ENCODE results near the gene EID2.

Gene EID2

DNA sequence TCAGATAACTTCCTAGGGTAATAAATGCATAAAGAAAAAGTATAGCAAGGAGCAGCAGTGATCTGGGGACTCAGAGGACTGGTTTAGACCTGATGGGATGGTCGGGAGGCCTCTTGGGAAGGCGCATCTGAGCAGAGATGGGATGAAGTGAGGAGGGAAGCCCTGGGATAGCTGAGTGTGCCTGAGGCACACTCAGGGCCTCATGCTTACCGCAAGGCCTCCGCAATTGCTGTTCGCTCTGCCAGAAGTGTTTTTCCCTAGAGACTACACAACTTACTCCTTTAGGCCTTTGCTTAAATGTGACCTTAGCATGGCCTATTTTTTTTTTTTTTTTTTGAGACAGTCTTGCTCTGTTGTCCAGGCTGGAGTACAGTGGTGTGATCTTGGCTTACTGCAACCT, 45.3 kb downstream of the EID2 start:
- Histone ChIP-seq H4K8ac (ENCODE audit: low read length) (no peak overlapping the region), H3K18ac (ENCODE audit: low read depth in 1 of 2, low read length in 2 of 2) (no peak overlapping the region), H3K27ac (ENCODE audit: low read length, poor library complexity, severe bottlenecking) (no peak overlapping the region), H3K4ac (ENCODE audit: low read depth in 1 of 2, low read length in 2 of 2) (no peak overlapping the region), H3K27me3 (ENCODE audit: control insufficient read depth in 1 of 2, insufficient read depth in 1 of 2, low read length in 2 of 2) (peaks cover 32 to 41% of the 10 kb centered on the region in 2 experiments), H3K4me1 (ENCODE audit: control insufficient read depth, insufficient read depth, low read depth, low read length) (peaks cover 18% of the 10 kb centered on the region), H2AK5ac (ENCODE audit: low read length, severe bottlenecking) (no peak overlapping the region), H2BK12ac (ENCODE audit: low read length in 2 of 2) (no peak overlapping the region), H3K23ac (ENCODE audit: low read length in 2 of 2) (no peak overlapping the region), H2BK15ac (ENCODE audit: low read depth, poor library complexity, severe bottlenecking) (no peak overlapping the region), H3K4me2 (ENCODE audit: low read length, poor library complexity, severe bottlenecking) (no peak overlapping the region), H3K79me1 (replicated peaks; ENCODE audit: low read length, poor library complexity, severe bottlenecking) (no peaks in the 10 kb centered on the region), H2BK120ac (ENCODE audit: low read depth, low read length) (no peak overlapping the region), H3K4me3 (ENCODE audit: insufficient read depth in 1 of 2, low read depth in 1 of 2, low read length in 2 of 2) (no peak overlapping the region), H3K36me3 (ENCODE audit: control insufficient read depth in 1 of 2, insufficient read depth in 2 of 2, low read depth in 1 of 2, low read length in 2 of 2) (peaks cover 20 to 23% of the 10 kb centered on the region in 2 experiments), H3K9me3 (ENCODE audit: control insufficient read depth, low read length) (no peaks in the 10 kb centered on the region), H4K91ac (ENCODE audit: low read length) (no peak overlapping the region), H3K14ac (ENCODE audit: low read length in 2 of 2) (no peak overlapping the region), H2BK5ac (ENCODE audit: low read depth, low read length, poor library complexity, severe bottlenecking) (no peak overlapping the region), H3K9ac (ENCODE audit: low read length) (no peak overlapping the region), H2AFZ (ENCODE audit: low read depth, low read length) (no peak overlapping the region)
- 90% methylated on average over 2 of the region's 5 CpGs for WGBS
- no peak for DNase-seq

DNA sequence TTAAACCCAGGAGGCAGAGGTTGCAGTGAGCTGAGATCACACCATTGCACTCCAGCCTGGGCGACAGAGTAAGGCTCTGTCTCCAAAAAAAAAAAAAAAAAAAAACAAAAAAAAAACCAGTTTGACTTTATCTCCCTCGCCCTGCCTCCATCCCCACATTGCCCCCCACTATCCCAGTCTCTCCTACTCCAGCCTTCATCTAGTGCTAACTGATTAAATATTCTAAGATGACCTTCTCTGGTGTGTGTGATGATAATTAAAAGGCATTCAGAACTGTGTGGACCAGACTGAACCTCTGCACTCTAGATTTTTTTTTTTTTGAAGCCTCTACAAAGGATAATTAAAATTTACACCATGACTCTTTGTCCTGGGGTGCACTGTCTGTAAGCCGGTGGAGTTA, 47.2 kb downstream of the EID2 start:
- peaks cover 14 to 24% of the 10 kb centered on the region in 2 experiments for H3K27me3 ChIP-seq (ENCODE audit: control insufficient read depth in 1 of 2, insufficient read depth in 1 of 2, low read length in 2 of 2)
- H2BK5ac ChIP-seq (ENCODE audit: low read depth, low read length, poor library complexity, severe bottlenecking): no peak overlapping the region
- H3K79me1 ChIP-seq (replicated peaks; ENCODE audit: low read length, poor library complexity, severe bottlenecking): peaks cover 9% of the 10 kb centered on the region
- DNase-seq: no peak
- no peak overlapping the region for H3K9ac ChIP-seq (ENCODE audit: low read length)
- no peak overlapping the region for H3K4ac ChIP-seq (ENCODE audit: low read depth in 1 of 2, low read length in 2 of 2)
- no peak overlapping the region for H2AK5ac ChIP-seq (ENCODE audit: low read length, severe bottlenecking)
- no peak overlapping the region for H3K18ac ChIP-seq (ENCODE audit: low read depth in 1 of 2, low read length in 2 of 2)
- peaks cover 2% of the 10 kb centered on the region for H3K4me1 ChIP-seq (ENCODE audit: control insufficient read depth, insufficient read depth, low read depth, low read length)
- no peak overlapping the region for H3K4me3 ChIP-seq (ENCODE audit: insufficient read depth in 1 of 2, low read depth in 1 of 2, low read length in 2 of 2)
- WGBS: 93% methylated on average over 1 of the region's 3 CpGs
- no peak overlapping the region for H3K4me2 ChIP-seq (ENCODE audit: low read length, poor library complexity, severe bottlenecking)
- H3K27ac ChIP-seq (ENCODE audit: low read length, poor library complexity, severe bottlenecking): no peak overlapping the region
- no peak overlapping the region for H2BK12ac ChIP-seq (ENCODE audit: low read length in 2 of 2)
- no peak overlapping the region for H3K23ac ChIP-seq (ENCODE audit: low read length in 2 of 2)
- H4K8ac ChIP-seq (ENCODE audit: low read length): no peak overlapping the region
- H3K9me3 ChIP-seq (ENCODE audit: control insufficient read depth, low read length): no peaks in the 10 kb centered on the region
- H2BK120ac ChIP-seq (ENCODE audit: low read depth, low read length): no peak overlapping the region
- H2AFZ ChIP-seq (ENCODE audit: low read depth, low read length): no peak overlapping the region
- H3K36me3 ChIP-seq (ENCODE audit: control insufficient read depth in 1 of 2, insufficient read depth in 2 of 2, low read depth in 1 of 2, low read length in 2 of 2): peaks cover 38 to 41% of the 10 kb centered on the region in 2 experiments
- no peak overlapping the region for H2BK15ac ChIP-seq (ENCODE audit: low read depth, poor library complexity, severe bottlenecking)
- H3K14ac ChIP-seq (ENCODE audit: low read length in 2 of 2): no peak overlapping the region
- H4K91ac ChIP-seq (ENCODE audit: low read length): no peak overlapping the region

DNA sequence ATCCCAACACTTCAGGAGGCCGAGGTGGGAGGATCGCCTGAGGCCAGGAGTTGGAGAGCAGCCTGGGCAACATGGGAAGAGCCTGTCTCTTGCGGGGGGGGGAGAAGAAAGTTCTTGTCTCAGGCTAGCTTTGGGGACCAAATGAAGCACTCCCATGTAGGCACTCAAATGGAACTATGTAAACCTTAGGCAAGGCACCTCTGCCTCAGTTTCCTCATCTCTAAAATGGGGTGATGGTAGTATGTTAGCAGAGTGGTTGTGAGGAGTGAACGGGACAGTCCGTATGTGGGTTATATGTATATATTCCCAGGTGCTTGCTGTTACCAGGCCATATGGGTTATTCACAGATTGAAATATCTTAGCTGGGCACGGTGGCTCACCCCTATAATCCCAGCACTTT, 47.7 kb downstream of the EID2 start:
- Histone ChIP-seq H4K91ac (ENCODE audit: low read length) (no peak overlapping the region), H3K23ac (ENCODE audit: low read length in 2 of 2) (no peak overlapping the region), H3K9me3 (ENCODE audit: control insufficient read depth, low read length) (no peaks in the 10 kb centered on the region), H3K27me3 (ENCODE audit: control insufficient read depth in 1 of 2, insufficient read depth in 1 of 2, low read length in 2 of 2) (peaks cover 8 to 18% of the 10 kb centered on the region in 2 experiments), H3K79me1 (replicated peaks; ENCODE audit: low read length, poor library complexity, severe bottlenecking) (peaks cover 9% of the 10 kb centered on the region), H3K9ac (ENCODE audit: low read length) (no peak overlapping the region), H2BK120ac (ENCODE audit: low read depth, low read length) (no peak overlapping the region), H3K18ac (ENCODE audit: low read depth in 1 of 2, low read length in 2 of 2) (no peak overlapping the region), H3K4me2 (ENCODE audit: low read length, poor library complexity, severe bottlenecking) (no peak overlapping the region), H3K27ac (ENCODE audit: low read length, poor library complexity, severe bottlenecking) (no peak overlapping the region), H3K14ac (ENCODE audit: low read length in 2 of 2) (no peak overlapping the region), H2AK5ac (ENCODE audit: low read length, severe bottlenecking) (no peak overlapping the region), H3K4me1 (ENCODE audit: control insufficient read depth, insufficient read depth, low read depth, low read length) (no peaks in the 10 kb centered on the region), H3K4me3 (ENCODE audit: insufficient read depth in 1 of 2, low read depth in 1 of 2, low read length in 2 of 2) (no peak overlapping the region), H2BK15ac (ENCODE audit: low read depth, poor library complexity, severe bottlenecking) (no peak overlapping the region), H2AFZ (ENCODE audit: low read depth, low read length) (no peak overlapping the region), H4K8ac (ENCODE audit: low read length) (no peak overlapping the region), H3K4ac (ENCODE audit: low read depth in 1 of 2, low read length in 2 of 2) (no peak overlapping the region), H2BK12ac (ENCODE audit: low read length in 2 of 2) (no peak overlapping the region), H3K36me3 (ENCODE audit: control insufficient read depth in 1 of 2, insufficient read depth in 2 of 2, low read depth in 1 of 2, low read length in 2 of 2) (peaks cover 40 to 45% of the 10 kb centered on the region in 2 experiments), H2BK5ac (ENCODE audit: low read depth, low read length, poor library complexity, severe bottlenecking) (no peak overlapping the region)
- WGBS: over 99% methylated on average over 6 of the region's 6 CpGs
- DNase-seq: no peak

DNA sequence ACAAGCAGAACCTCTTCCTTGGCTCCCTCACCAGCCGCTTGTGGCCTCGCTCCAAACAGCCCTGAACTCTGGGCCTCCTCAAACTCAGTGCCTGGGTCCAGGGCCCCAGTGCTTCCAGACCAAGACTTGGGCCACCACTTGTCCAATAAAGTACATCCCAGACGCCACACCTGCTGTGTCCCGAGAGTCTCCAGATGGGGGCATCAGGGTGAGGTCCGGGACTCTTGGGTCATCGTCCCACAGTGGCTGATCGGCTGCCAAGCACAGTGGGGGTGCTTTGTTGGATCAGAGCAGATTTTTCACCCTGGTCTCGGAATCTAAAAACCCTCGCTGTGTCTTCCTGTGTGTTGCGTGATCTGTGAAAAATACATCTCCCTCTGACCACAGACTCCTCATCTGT, 50.2 kb downstream of the EID2 start:
- Histone ChIP-seq H2AK5ac (ENCODE audit: low read length, severe bottlenecking) (no peak overlapping the region), H3K14ac (ENCODE audit: low read length in 2 of 2) (no peak overlapping the region), H3K27me3 (ENCODE audit: control insufficient read depth in 1 of 2, insufficient read depth in 1 of 2, low read length in 2 of 2) (no peaks in the 10 kb centered on the region), H3K27ac (ENCODE audit: low read length, poor library complexity, severe bottlenecking) (no peak overlapping the region), H4K91ac (ENCODE audit: low read length) (no peak overlapping the region), H3K4ac (ENCODE audit: low read depth in 1 of 2, low read length in 2 of 2) (no peak overlapping the region), H3K18ac (ENCODE audit: low read depth in 1 of 2, low read length in 2 of 2) (no peak overlapping the region), H2BK5ac (ENCODE audit: low read depth, low read length, poor library complexity, severe bottlenecking) (no peak overlapping the region), H3K79me1 (replicated peaks; ENCODE audit: low read length, poor library complexity, severe bottlenecking) (peaks cover 28% of the 10 kb centered on the region), H3K4me1 (ENCODE audit: control insufficient read depth, insufficient read depth, low read depth, low read length) (no peaks in the 10 kb centered on the region), H2BK12ac (ENCODE audit: low read length in 2 of 2) (no peak overlapping the region), H3K36me3 (ENCODE audit: control insufficient read depth in 1 of 2, insufficient read depth in 2 of 2, low read depth in 1 of 2, low read length in 2 of 2) (peaks cover 61 to 67% of the 10 kb centered on the region in 2 experiments), H3K9ac (ENCODE audit: low read length) (no peak overlapping the region), H3K4me2 (ENCODE audit: low read length, poor library complexity, severe bottlenecking) (no peak overlapping the region), H3K9me3 (ENCODE audit: control insufficient read depth, low read length) (no peaks in the 10 kb centered on the region), H2AFZ (ENCODE audit: low read depth, low read length) (no peak overlapping the region), H4K8ac (ENCODE audit: low read length) (no peak overlapping the region), H2BK120ac (ENCODE audit: low read depth, low read length) (no peak overlapping the region), H3K23ac (ENCODE audit: low read length in 2 of 2) (no peak overlapping the region), H3K4me3 (ENCODE audit: insufficient read depth in 1 of 2, low read depth in 1 of 2, low read length in 2 of 2) (no peak overlapping the region), H2BK15ac (ENCODE audit: low read depth, poor library complexity, severe bottlenecking) (no peak overlapping the region)
- no peak for DNase-seq
- WGBS: 91% methylated on average over 8 of the region's 10 CpGs

Data from mesenchymal stem cell (in vitro differentiated cells and primary cell).